Astrocyte of the cerebellum (primary cell): Measurements from ENCODE around the gene PMEPA1.

Source experiments
- DNase-seq: peaks from one replicate; pipeline ENCODE4 v3.0.0-alpha.2; 2011; ENCODE audit warnings: low read depth
- H3K4me3 ChIP-seq: 2 replicates; pipeline ENCODE4 v1.5.1; 2011; ENCODE audit warnings: mild to moderate bottlenecking, low read depth, low read length, moderate library complexity
- in situ Hi-C: cut with HindIII; loops from 2 replicates; pipeline ENCODE4 v1.10.0; 2017; ENCODE audit warnings: low sequenced_read_pairs
- TF ChIP-seq, protein P1 (sequence below): IDR thresholded peaks from 2 replicates; pipeline ENCODE4 v1.5.1; 2012; ENCODE audit warnings: low read length, low read depth, moderate library complexity, mild to moderate bottlenecking; ENCODE audit errors: missing control alignments

Gene PMEPA1, protein sequence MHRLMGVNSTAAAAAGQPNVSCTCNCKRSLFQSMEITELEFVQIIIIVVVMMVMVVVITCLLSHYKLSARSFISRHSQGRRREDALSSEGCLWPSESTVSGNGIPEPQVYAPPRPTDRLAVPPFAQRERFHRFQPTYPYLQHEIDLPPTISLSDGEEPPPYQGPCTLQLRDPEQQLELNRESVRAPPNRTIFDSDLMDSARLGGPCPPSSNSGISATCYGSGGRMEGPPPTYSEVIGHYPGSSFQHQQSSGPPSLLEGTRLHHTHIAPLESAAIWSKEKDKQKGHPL

DNA sequence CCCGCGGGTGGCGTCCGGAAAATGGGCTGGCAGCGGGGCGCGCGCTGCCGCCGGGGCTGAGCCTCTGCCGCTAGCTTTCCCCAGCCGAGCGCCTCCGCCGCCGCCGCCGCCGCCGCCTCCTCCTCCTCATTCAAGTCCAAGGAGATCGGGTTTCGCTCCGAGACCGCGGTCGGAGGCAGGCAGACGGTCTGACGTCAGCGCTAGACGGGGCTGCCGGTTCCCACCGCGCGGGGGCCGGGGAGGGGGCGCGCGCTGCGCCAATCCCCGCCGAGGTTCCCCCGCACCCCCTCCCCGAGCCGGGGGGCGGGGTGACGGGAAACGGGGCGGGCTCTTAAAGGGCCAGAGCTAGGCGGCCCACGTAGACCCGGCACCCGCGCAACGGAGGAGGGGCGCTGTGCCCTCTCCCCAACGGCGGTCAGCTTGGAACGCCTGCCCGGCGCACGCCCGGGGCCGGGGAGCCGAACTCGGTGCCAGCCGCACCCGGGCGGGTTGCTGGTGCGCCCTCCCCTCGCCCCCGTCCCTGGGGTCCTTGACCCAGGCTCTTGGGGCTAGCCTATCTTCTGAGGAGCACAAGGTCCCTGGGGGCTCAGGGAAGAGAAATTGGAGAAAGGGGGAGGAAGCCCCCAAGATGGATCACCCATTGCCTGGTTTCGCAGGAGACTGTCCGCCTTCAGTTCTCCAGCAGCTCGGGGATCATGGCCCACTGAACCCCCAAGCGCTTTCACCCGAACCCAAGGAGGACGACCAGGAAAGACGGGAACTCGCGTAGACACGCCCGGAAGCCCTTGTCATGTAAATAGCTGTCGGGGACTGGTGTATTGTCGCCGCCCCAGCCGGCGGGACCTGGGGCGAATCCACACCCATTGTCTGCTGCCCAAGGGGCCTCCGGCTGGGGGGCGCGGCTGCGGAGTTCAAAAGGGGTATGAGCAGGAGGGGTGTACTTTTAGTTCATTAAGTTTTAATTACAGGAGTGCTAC, at the start of gene PMEPA1:
TSS of gene PMEPA1 (minus strand) at position 193 of the 977 bp plus-strand sequence. CDS start 433 bp downstream, outside the sequence.
- in situ Hi-C loops, result no loop called here
- H3K4me3 ChIP-seq, result peak within 1 kb of the TSS; percentile 91
- DNase-seq, result peak; percentile 93
- TF ChIP-seq, protein P1, sequence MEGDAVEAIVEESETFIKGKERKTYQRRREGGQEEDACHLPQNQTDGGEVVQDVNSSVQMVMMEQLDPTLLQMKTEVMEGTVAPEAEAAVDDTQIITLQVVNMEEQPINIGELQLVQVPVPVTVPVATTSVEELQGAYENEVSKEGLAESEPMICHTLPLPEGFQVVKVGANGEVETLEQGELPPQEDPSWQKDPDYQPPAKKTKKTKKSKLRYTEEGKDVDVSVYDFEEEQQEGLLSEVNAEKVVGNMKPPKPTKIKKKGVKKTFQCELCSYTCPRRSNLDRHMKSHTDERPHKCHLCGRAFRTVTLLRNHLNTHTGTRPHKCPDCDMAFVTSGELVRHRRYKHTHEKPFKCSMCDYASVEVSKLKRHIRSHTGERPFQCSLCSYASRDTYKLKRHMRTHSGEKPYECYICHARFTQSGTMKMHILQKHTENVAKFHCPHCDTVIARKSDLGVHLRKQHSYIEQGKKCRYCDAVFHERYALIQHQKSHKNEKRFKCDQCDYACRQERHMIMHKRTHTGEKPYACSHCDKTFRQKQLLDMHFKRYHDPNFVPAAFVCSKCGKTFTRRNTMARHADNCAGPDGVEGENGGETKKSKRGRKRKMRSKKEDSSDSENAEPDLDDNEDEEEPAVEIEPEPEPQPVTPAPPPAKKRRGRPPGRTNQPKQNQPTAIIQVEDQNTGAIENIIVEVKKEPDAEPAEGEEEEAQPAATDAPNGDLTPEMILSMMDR, result no peak

DNA sequence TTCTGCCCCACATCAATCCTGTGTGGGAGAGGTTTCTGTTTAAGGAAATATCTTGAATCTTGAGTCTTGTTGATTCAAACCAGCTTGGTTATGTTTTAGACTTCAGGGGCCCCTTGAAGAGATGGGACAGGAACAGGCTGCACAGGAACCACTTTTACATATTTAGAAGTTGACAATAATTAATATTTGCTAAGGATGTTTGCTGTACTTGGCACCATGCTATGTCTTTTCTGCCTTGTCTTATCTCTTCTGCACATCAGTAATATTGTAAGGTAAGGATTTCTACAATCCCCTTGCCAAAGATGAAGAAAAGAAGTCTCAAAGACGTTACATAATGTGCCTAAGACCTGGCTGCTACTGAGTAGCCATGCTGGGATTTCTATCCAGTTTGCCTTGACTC, 48.0 kb upstream of the PMEPA1 start:
- no peak for DNase-seq
- TF ChIP-seq, protein P1, result no peak
- in situ Hi-C loops, result no loop called here
- H3K4me3 ChIP-seq, result no peak overlapping the region

DNA sequence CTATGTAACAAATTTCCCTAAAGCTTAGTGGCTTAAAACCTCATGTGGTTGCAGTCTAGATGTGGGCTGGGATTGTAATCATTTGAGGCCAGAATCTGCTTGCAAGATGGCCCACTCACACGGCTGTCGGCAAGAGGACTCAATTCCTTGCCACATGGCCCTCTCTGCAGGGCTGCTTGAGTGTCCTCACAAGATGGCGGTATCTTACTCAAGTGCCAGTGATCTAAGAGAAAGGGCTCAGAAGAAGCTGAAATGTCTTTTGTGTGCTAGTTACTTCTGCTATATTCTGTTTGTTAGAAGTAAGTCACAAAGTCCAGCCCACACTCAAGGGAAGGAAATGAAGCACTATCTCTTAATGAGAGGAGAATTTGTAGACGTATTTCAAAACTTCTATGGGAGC, 47.1 kb upstream of the PMEPA1 start:
- in situ Hi-C loops, result no loop called here
- TF ChIP-seq, protein P1, result no peak

DNA sequence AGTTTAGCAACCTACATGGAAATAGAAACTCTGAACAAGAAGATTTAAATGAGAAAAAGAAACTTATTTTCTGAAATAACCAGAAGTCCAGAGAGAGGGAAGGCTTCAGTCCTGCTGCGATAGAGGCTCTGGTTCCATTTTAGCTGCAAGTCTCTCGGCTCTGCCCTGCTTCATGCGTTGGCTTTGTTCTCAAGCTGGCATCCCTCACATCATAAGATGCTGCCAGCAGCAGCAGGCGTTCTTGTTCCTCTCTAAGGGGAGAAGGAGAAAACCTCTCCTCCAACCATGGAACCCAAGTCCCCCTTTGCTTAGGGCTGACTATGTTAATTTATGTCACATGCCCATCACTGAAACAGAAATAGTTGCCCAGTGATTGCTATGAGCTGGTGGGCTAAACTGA, 46.4 kb upstream of the PMEPA1 start:
- in situ Hi-C loops, result no loop called here
- no peak for DNase-seq
- TF ChIP-seq, protein P1, result no peak
- no peak overlapping the region for H3K4me3 ChIP-seq

More for the DNA sequence above, 47.1 kb upstream of the PMEPA1 start:
- DNase-seq, result no peak
- no peak overlapping the region for H3K4me3 ChIP-seq

DNA sequence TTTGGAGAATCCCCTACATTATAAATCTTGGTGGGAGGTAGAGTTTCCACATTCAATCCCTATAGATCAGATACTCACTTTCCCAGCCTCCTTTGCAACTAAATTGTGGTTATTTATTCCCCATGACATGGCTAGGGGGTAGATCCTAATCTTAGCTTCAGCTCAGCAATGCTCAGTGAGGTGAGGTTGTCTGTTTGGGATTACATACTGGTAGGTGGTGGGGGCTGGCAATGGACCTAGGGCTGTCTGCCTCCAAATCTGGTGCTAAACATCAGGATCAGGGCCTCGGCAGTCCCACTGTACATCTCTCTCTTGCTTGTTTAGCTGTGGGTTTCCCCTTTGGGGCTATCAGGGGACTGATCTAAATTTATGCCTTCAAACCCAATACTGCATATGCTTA, 45.8 kb upstream of the PMEPA1 start:
- TF ChIP-seq, protein P1, result no peak
- no peak for DNase-seq
- no peak overlapping the region for H3K4me3 ChIP-seq
- in situ Hi-C loops, result no loop called here

DNA sequence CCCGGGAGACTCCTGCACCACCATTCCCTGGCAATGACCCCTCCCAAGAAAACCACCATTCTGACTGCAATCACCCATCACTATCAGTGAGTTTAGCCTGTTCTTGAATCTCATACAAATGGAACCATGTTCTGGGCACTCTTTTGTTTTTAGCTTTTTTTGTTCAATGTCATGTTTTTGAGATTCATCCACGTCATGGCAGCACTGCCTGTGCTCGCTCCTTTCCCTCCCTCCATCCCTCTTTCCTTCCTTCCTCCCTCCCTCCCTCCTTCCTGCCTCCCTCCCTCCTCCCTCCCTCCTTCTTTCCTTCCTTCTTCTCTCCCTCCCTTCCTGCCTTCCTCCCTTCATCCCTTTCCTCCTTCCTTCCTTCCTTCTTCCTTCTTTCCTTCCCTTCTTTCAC, 44.4 kb upstream of the PMEPA1 start:
- DNase-seq, result no peak
- in situ Hi-C loops, result no loop called here
- TF ChIP-seq, protein P1, result no peak
- H3K4me3 ChIP-seq, result no peak overlapping the region
